Stimulated activated CD8-positive, alpha-beta memory T cell treated with anti-CD3 and anti-CD28 coated beads, Interleukin-12 subunit alpha, Interleukin-12 subunit beta, amount 100 ng/mL, for 4 hours (primary cell): ENCODE measurements around the gene URM1.

ENCODE experiments used
- DNase-seq: peaks from one replicate; pipeline ENCODE4 v3.0.0-alpha.2; 2020; ENCODE audit warnings: low read depth

URM1 gene

GRCh38 chr9:128385496-128386460 lies 14.6 kb downstream of the URM1 start:
- DNase-seq: no peak

GRCh38 chr9:128388150-128388549 lies 17.0 kb downstream of the URM1 start:
- no peak for DNase-seq

GRCh38 chr9:128389395-128390149 lies 18.4 kb downstream of the URM1 start:
- DNase-seq: no peak

GRCh38 chr9:128390150-128390812 lies 19.1 kb downstream of the URM1 start:
- no peak for DNase-seq

GRCh38 chr9:128390813-128391711 lies 19.9 kb downstream of the URM1 start:
- no peak for DNase-seq

GRCh38 chr9:128391956-128392301 lies 20.8 kb downstream of the URM1 start:
- no peak for DNase-seq

- no peak for DNase-seq
Observed at GRCh38 chr9:128392302-128393144, 21.3 kb downstream of the URM1 start.

- no peak for DNase-seq
Observed at GRCh38 chr9:128393145-128393775, 22.1 kb downstream of the URM1 start.

- DNase-seq: no peak
Observed at GRCh38 chr9:128393970-128394369, 22.8 kb downstream of the URM1 start.

- no peak for DNase-seq
Observed at GRCh38 chr9:128394379-128395168, 23.4 kb downstream of the URM1 start.

- DNase-seq: no peak
Observed at GRCh38 chr9:128396970-128397613, 25.9 kb downstream of the URM1 start.

GRCh38 chr9:128397831-128398230 lies 26.7 kb downstream of the URM1 start:
- no peak for DNase-seq

GRCh38 chr9:128399861-128400260 lies 28.7 kb downstream of the URM1 start:
- DNase-seq: no peak

- no peak for DNase-seq
Observed at GRCh38 chr9:128404560-128404959, 33.4 kb downstream of the URM1 start.

- no peak for DNase-seq
Observed at GRCh38 chr9:128405077-128405779, 34.1 kb downstream of the URM1 start.

- DNase-seq: no peak
Observed at GRCh38 chr9:128405780-128406171, 34.6 kb downstream of the URM1 start.

- no peak for DNase-seq
Observed at GRCh38 chr9:128406848-128407391, 35.7 kb downstream of the URM1 start.

- DNase-seq: no peak
Observed at GRCh38 chr9:128408963-128409431, 37.8 kb downstream of the URM1 start.
